Measurements from ENCODE around the gene NPAS2.

The NPAS2 gene

DNA sequence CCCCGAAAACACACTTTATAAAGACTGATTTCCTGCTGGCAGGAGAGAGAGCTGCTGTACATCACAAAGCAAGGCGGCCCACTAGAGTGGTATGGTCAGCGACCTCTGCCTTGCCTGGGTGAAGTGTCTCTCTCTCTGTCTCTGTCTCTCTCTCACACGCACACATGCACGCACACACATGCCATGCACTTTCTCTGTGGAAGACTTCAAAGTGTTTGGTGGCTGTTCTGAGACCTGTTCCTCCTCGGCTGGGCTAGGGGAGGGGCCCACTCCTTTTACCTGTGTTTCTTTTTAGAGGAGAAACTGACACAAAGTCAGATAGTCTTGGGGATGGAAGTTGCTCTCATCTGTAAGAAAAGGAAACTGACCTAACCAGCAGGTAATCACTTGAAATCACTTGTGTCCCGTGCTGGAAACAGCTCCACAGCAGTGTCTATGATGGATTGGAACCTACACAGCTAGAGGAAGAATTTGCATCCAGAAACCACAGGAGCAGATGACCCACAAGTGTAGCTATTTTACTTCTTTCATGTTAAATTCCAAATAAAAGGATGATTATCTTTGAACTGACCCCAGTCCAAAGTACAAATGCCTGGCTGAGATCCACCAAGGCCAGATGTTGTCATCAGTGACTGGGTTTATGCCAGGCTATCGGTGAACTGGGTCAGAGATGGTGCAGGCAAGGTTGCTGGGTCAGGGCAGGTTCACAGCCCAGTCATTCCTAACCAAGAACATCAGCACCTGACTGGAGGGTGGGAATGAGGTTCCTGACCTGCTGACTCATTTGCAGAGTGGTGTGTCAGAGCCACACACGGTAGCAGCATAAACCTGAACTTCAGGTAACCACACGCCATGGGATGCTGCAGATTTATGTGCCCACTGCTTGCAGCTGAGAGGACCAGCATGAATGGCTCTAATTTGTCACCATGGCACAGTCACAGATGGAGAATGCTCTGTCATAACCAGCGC lies 63.0 kb downstream of the NPAS2 start:
- DNase-seq (ENCODE audit: low spot score) = no peak

DNA sequence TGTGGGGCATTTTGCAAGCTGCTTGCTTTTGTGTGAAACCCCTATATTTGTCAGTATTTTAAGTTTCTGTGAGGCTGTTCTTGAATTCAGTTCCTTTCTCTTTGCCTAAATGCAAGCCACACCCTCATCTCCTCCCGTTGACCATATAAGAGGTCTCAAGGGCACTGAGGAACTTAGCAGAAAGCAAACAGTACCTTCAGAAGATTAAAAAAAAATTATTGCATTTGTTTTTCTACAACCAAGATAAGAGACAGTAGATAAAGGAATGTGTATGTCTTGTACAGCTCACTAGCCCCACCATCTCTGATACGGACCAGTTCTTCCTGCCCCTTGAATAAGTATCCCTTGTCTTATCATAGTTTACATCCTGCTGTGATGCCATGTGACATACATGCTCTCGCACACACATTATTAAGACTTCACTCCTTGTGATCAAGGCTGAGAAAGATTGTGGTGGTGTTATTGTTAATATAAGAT lies 64.2 kb downstream of the NPAS2 start:
- DNase-seq (ENCODE audit: low spot score) = no peak

GRCh38 chr2:100886085-100886484 lies 66.1 kb downstream of the NPAS2 start:
- DNase-seq (ENCODE audit: low spot score) = no peak

- DNase-seq (ENCODE audit: low spot score) = no peak
Measured at GRCh38 chr2:100887039-100887578, 67.2 kb downstream of the NPAS2 start.

- no peak for DNase-seq (ENCODE audit: low spot score)
Measured at GRCh38 chr2:100887713-100888495, 68.0 kb downstream of the NPAS2 start.

DNA sequence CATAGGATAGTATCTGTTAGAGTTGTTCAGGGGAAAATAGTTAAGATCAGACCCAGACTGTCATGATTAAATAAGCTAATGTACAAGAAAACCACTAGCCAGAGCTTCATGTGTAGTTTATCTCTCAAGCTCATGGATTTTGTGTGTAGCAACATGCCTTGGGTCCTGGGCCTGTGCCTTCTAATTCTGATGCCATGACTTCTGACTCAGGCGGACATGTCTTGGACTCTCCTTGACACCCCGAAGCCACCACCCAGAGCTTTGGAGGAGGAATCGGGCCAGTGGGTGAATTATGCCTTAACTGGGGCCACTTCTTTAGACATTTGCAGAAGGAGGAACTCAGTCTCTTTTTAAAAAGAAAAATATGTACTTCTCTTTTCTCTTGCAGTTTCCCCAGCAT lies 68.7 kb downstream of the NPAS2 start:
- DNase-seq (ENCODE audit: low spot score) = no peak

GRCh38 chr2:100889286-100889685 lies 69.3 kb downstream of the NPAS2 start:
- no peak for DNase-seq (ENCODE audit: low spot score)

- no peak for DNase-seq (ENCODE audit: low spot score)
Measured at GRCh38 chr2:100891906-100892642, 72.1 kb downstream of the NPAS2 start.

DNA sequence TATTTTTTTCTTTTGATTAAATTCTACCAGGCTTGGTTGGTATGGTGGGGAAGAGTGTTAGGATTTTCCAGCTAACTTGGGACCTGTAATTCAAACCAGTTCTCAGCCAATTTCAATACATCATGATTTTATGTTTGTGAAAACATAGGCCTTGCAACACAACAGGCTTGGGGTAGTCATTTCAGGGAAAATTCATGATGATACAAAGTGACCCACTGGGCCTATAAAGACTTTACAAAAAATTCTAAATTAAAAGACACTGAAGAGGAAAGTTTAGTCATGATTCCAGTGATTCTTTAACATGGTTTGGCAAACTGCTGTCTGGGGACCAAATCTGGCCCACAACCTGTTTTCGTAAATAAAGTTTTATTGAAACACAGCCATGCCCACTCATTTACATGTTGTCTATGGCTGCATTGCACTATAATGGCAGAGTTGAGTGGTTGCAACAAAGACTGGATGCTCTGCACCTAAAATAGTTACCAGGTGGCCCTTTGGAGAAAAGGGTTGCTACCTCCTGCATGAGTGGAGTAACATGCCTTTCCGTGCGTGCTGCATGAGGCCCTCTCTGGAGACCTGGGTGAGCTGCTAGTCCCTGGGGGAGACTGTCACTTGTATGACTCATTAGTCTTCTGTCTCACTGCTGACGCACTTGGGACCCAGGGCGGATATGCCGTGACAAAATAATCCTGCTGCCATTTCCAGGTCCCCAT lies 73.6 kb downstream of the NPAS2 start:
- no peak for DNase-seq (ENCODE audit: low spot score)

- no peak for DNase-seq (ENCODE audit: low spot score)
Measured at GRCh38 chr2:100894105-100894795, 74.3 kb downstream of the NPAS2 start.

GRCh38 chr2:100894796-100895156 lies 74.8 kb downstream of the NPAS2 start:
- no peak for DNase-seq (ENCODE audit: low spot score)

DNA sequence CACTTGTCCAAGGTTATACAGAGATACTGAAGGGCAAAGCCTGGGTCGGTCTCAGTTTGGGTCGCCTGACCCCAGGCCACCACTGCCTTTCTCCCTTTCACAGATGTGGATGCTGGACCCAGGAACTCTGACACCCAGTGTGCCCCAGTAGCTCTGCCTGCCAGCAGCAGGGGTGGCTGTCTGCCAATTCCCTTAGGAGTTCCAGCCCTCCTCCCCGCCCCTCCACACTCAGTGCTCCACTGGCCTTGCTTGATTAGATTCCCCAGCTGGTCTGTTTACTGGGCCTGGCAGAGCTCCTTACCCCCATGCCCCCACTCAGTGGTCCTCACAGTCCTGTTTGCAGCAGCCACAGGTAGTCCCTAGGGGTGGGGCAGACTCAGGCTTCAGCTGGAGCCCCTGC lies 75.5 kb downstream of the NPAS2 start:
- DNase-seq (ENCODE audit: low spot score) = no peak

GRCh38 chr2:100895934-100896685 lies 76.2 kb downstream of the NPAS2 start:
- no peak for DNase-seq (ENCODE audit: low spot score)

DNA sequence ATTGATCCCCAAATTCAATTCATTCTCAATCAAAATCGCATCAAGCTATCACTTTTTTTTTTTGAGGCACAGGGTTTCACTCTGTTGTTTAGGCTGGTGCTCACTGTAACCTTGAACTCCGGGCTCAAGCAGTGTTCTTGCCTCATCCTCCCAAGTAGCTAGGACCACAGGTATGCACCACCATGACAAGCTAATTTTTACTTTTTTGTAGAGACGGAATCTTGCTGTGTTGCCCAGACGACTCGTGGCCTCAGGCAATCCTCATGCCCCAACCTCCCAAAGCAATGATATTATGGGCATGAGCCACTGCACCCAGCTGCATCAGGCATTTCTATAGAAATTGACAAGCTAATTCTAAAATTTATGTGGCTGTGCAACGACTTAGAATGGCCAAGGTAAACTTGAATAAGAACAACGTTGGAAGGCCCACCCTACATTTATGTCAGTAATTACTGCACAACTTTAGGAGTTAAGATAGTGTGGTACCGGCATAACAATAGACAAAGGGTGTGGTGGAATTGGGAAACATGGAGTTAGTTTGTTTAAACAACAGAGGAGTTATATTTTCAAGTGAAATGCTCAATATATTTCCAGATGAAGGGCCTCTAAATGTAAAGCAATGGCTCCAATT lies 78.2 kb downstream of the NPAS2 start:
- no peak for DNase-seq (ENCODE audit: low spot score)

GRCh38 chr2:100900156-100900795 lies 80.3 kb downstream of the NPAS2 start:
- DNase-seq (ENCODE audit: low spot score) = no peak

GRCh38 chr2:100902817-100903405 lies 83.0 kb downstream of the NPAS2 start:
- DNase-seq (ENCODE audit: low spot score) = no peak

- no peak for DNase-seq (ENCODE audit: low spot score)
Measured at GRCh38 chr2:100903534-100904258, 83.8 kb downstream of the NPAS2 start.

Measured in CD4-positive, alpha-beta T cell treated with Interleukin-15 for 4 hours (primary cell).